ENCODE data around the gene NDUFS6.
A peak's percentile ranks its signal among the peaks of the same experiment; 100 is the strongest.

Gene NDUFS6

GRCh38 chr5:1801222-1801966 is at the start of gene NDUFS6:
TSS of gene NDUFS6 (plus strand) at chr5:1801407. CDS start at chr5:1801418, 11 bp downstream.
- DNase-seq = peak; percentile 84 to 92 (median 91)

- no peak for DNase-seq
Measured at GRCh38 chr5:1751864-1752822, 49.1 kb upstream of the NDUFS6 start.

- no peak for DNase-seq
Measured at GRCh38 chr5:1752881-1753280, 48.3 kb upstream of the NDUFS6 start.

- DNase-seq = no peak
Measured at GRCh38 chr5:1753490-1753889, 47.7 kb upstream of the NDUFS6 start.

GRCh38 chr5:1754531-1755220 is 46.5 kb upstream of the NDUFS6 start:
- no peak for DNase-seq

- DNase-seq = no peak
Measured at GRCh38 chr5:1755321-1755949, 45.8 kb upstream of the NDUFS6 start.

GRCh38 chr5:1756481-1756880 is 44.7 kb upstream of the NDUFS6 start:
- DNase-seq = no peak

- no peak for DNase-seq
Measured at GRCh38 chr5:1757511-1757910, 43.7 kb upstream of the NDUFS6 start.

- DNase-seq = no peak
Measured at GRCh38 chr5:1758574-1758973, 42.6 kb upstream of the NDUFS6 start.

- no peak for DNase-seq
Measured at GRCh38 chr5:1759378-1759970, 41.7 kb upstream of the NDUFS6 start.

- DNase-seq = no peak
Measured at GRCh38 chr5:1760231-1760630, 41.0 kb upstream of the NDUFS6 start.

- no peak for DNase-seq
Measured at GRCh38 chr5:1760656-1761452, 40.4 kb upstream of the NDUFS6 start.

- DNase-seq = no peak
Measured at GRCh38 chr5:1761453-1761755, 39.8 kb upstream of the NDUFS6 start.

- DNase-seq = no peak
Measured at GRCh38 chr5:1762121-1762882, 38.9 kb upstream of the NDUFS6 start.

GRCh38 chr5:1762883-1763547 is 38.2 kb upstream of the NDUFS6 start:
- DNase-seq = no peak

GRCh38 chr5:1763548-1763911 is 37.7 kb upstream of the NDUFS6 start:
- peak; percentile 57 to 70 (median 59) for DNase-seq

GRCh38 chr5:1763960-1764605 is 37.1 kb upstream of the NDUFS6 start:
- no peak for DNase-seq

- no peak for DNase-seq
Measured at GRCh38 chr5:1764606-1764960, 36.6 kb upstream of the NDUFS6 start.

- no peak for DNase-seq
Measured at GRCh38 chr5:1765141-1765879, 35.9 kb upstream of the NDUFS6 start.

Data from suppressor macrophage treated with lipopolysaccharide for 1 hour (primary cell).